Adipocyte (in vitro differentiated cells): ENCODE measurements around the gene NGEF.

Experiments
- DNase-seq: peaks from one replicate; pipeline ENCODE4 v3.0.0-alpha.2; 2015; ENCODE audit warnings: low read depth
- H3K27me3 ChIP-seq: replicated peaks from 2 replicates; pipeline ENCODE4 v1.7.0; 2013; ENCODE audit warnings: mild to moderate bottlenecking, low read length, moderate library complexity; ENCODE audit not compliant: control insufficient read depth, insufficient read depth
- H3K36me3 ChIP-seq: 2 replicates; pipeline ENCODE4 v1.7.0; 2013; ENCODE audit warnings: low read length, mild to moderate bottlenecking, moderate library complexity; ENCODE audit not compliant: control insufficient read depth, insufficient read depth, severe bottlenecking
- H3K4me1 ChIP-seq: 2 replicates; pipeline ENCODE4 v1.7.0; 2013; ENCODE audit warnings: mild to moderate bottlenecking, low read length, moderate library complexity; ENCODE audit not compliant: control insufficient read depth, insufficient read depth
- H3K4me3 ChIP-seq: 2 replicates; pipeline ENCODE4 v1.7.0; 2013; ENCODE audit warnings: mild to moderate bottlenecking, low read length, moderate library complexity
- H3K9ac ChIP-seq: 2 replicates; pipeline ENCODE4 v1.7.0; 2013; ENCODE audit warnings: mild to moderate bottlenecking, low read length, moderate library complexity
- H3K9me3 ChIP-seq: 2 replicates; pipeline ENCODE4 v1.7.0; 2013; ENCODE audit warnings: mild to moderate bottlenecking, low read length, moderate library complexity; ENCODE audit not compliant: control insufficient read depth

The NGEF gene

GRCh38 chr2:232954691-232955090, 58.4 kb downstream of the NGEF start:
- Histone ChIP-seq H3K4me3 (no peak overlapping the region), H3K4me1 (no peaks in the 10 kb centered on the region), H3K9me3 (no peaks in the 10 kb centered on the region), H3K9ac (no peak overlapping the region), H3K36me3 (no peaks in the 10 kb centered on the region), H3K27me3 (peaks cover 17% of the 10 kb centered on the region)
- no peak for DNase-seq

- no peak for DNase-seq
- no peaks in the 10 kb centered on the region for H3K4me1 ChIP-seq
- H3K9me3 ChIP-seq, result no peaks in the 10 kb centered on the region
- H3K4me3 ChIP-seq, result no peak overlapping the region
- H3K27me3 ChIP-seq, result peaks cover 17% of the 10 kb centered on the region
- H3K36me3 ChIP-seq, result no peaks in the 10 kb centered on the region
- no peak overlapping the region for H3K9ac ChIP-seq
Observed at GRCh38 chr2:232951891-232952290, 61.2 kb downstream of the NGEF start.

- Histone ChIP-seq H3K36me3 (no peaks in the 10 kb centered on the region), H3K4me3 (no peak overlapping the region), H3K9me3 (peaks cover 5% of the 10 kb centered on the region), H3K4me1 (no peaks in the 10 kb centered on the region), H3K27me3 (peaks cover 17% of the 10 kb centered on the region), H3K9ac (no peak overlapping the region)
- no peak for DNase-seq
Observed at GRCh38 chr2:232951181-232951580, 61.9 kb downstream of the NGEF start.

GRCh38 chr2:232950751-232951150, 62.3 kb downstream of the NGEF start:
- Histone ChIP-seq H3K4me3 (no peak overlapping the region), H3K36me3 (no peaks in the 10 kb centered on the region), H3K27me3 (peaks cover 15% of the 10 kb centered on the region), H3K9me3 (peaks cover 6% of the 10 kb centered on the region), H3K4me1 (no peaks in the 10 kb centered on the region), H3K9ac (no peak overlapping the region)
- no peak for DNase-seq

- Histone ChIP-seq H3K9me3 (peaks cover 6% of the 10 kb centered on the region), H3K36me3 (no peaks in the 10 kb centered on the region), H3K27me3 (peaks cover 13% of the 10 kb centered on the region), H3K4me1 (no peaks in the 10 kb centered on the region), H3K4me3 (no peak overlapping the region), H3K9ac (no peak overlapping the region)
- no peak for DNase-seq
Observed at GRCh38 chr2:232949016-232949415, 64.0 kb downstream of the NGEF start.

- DNase-seq, result peak; percentile 24
- Histone ChIP-seq H3K27me3 (peaks cover 10% of the 10 kb centered on the region), H3K9me3 (peaks cover 10% of the 10 kb centered on the region), H3K4me1 (no peaks in the 10 kb centered on the region), H3K4me3 (no peak overlapping the region), H3K36me3 (no peaks in the 10 kb centered on the region), H3K9ac (no peak overlapping the region)
Observed at GRCh38 chr2:232942831-232943230, 70.2 kb downstream of the NGEF start.

GRCh38 chr2:232941912-232942594, 71.0 kb downstream of the NGEF start:
- no peak for DNase-seq
- H3K4me3 ChIP-seq, result no peak overlapping the region
- no peaks in the 10 kb centered on the region for H3K4me1 ChIP-seq
- H3K36me3 ChIP-seq, result no peaks in the 10 kb centered on the region
- H3K27me3 ChIP-seq, result peaks cover 10% of the 10 kb centered on the region
- peaks cover 10% of the 10 kb centered on the region for H3K9me3 ChIP-seq
- H3K9ac ChIP-seq, result no peak overlapping the region

- Histone ChIP-seq H3K9me3 (peaks cover 7% of the 10 kb centered on the region), H3K36me3 (no peaks in the 10 kb centered on the region), H3K4me1 (no peaks in the 10 kb centered on the region), H3K27me3 (peaks cover 10% of the 10 kb centered on the region), H3K4me3 (no peak overlapping the region), H3K9ac (no peak overlapping the region)
- DNase-seq, result no peak
Observed at GRCh38 chr2:232941400-232941799, 71.7 kb downstream of the NGEF start.

GRCh38 chr2:232940724-232941123, 72.3 kb downstream of the NGEF start:
- H3K27me3 ChIP-seq, result peaks cover 10% of the 10 kb centered on the region
- H3K9ac ChIP-seq, result no peak overlapping the region
- H3K9me3 ChIP-seq, result peaks cover 4% of the 10 kb centered on the region
- H3K36me3 ChIP-seq, result no peaks in the 10 kb centered on the region
- H3K4me1 ChIP-seq, result no peaks in the 10 kb centered on the region
- no peak for DNase-seq
- no peak overlapping the region for H3K4me3 ChIP-seq

GRCh38 chr2:232937278-232937906, 75.7 kb downstream of the NGEF start:
- H3K9me3 ChIP-seq, result peaks cover 4% of the 10 kb centered on the region
- H3K27me3 ChIP-seq, result peaks cover 10% of the 10 kb centered on the region
- H3K36me3 ChIP-seq, result no peaks in the 10 kb centered on the region
- no peak overlapping the region for H3K9ac ChIP-seq
- peak; percentile 32 for DNase-seq
- no peak overlapping the region for H3K4me3 ChIP-seq
- H3K4me1 ChIP-seq, result no peaks in the 10 kb centered on the region

- no peak overlapping the region for H3K4me3 ChIP-seq
- no peak overlapping the region for H3K9ac ChIP-seq
- no peaks in the 10 kb centered on the region for H3K36me3 ChIP-seq
- no peak for DNase-seq
- H3K9me3 ChIP-seq, result peaks cover 11% of the 10 kb centered on the region
- peaks cover 3% of the 10 kb centered on the region for H3K4me1 ChIP-seq
- H3K27me3 ChIP-seq, result peaks cover 12% of the 10 kb centered on the region
Observed at GRCh38 chr2:232931636-232932035, 81.4 kb downstream of the NGEF start.

- Histone ChIP-seq H3K4me1 (peaks cover 3% of the 10 kb centered on the region), H3K9me3 (peaks cover 11% of the 10 kb centered on the region), H3K36me3 (no peaks in the 10 kb centered on the region), H3K27me3 (peaks cover 24% of the 10 kb centered on the region), H3K4me3 (no peak overlapping the region), H3K9ac (no peak overlapping the region)
- no peak for DNase-seq
Observed at GRCh38 chr2:232930059-232930400, 83.0 kb downstream of the NGEF start.
